RCC 7860 (cell line): ENCODE results near the gene TCEA3.
A peak's percentile ranks its signal among the peaks of the same experiment; 100 is the strongest.

Source experiments
- DNase-seq: peaks from one replicate; pipeline ENCODE4 v3.0.0-alpha.2; 2015; ENCODE audit warnings: low spot score
- FAIRE-seq: peaks from 2 replicates; lab custom pipeline; 2012; peaks lifted over from hg19 to GRCh38; lab: Jason Lieb, UNC

Gene TCEA3

DNA sequence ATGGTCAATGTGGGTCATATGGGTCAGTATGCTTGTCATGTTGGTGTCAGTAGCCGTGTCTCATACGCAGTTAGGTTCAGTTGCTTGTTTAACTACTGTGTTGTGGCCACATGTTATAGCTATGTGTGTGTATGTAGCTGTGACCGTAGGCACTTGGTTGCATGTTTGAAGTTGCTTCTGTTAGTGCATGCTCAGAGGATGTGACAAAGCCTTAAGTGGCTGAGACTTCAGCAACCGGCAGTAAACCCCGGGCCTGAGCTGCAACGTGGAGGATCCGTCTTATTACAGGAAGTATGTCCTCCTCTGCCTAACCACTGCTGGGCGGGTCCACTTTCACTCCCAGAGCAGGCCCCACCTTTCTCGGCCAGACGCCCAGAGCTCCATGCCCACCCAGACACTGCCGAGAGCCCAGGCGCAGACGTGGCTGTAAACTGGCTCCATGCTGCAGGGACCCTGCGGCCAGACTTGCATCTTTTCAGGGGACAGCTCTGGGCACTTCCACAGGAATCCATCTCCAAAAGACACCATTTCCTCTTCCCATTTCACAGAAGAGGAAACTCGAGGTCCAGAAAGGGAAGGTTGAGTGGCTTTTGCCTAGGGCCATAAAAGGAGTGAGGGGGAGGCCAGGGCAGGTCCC lies 2.2 kb downstream of the TCEA3 start:
- FAIRE-seq (no peak), DNase-seq (no peak)

- DNase-seq (no peak), FAIRE-seq (no peak)
These were observed 2.8 kb downstream of the TCEA3 start for GRCh38 chr1:23421753-23422240.

- DNase-seq (no peak), FAIRE-seq (no peak)
These were observed 3.2 kb downstream of the TCEA3 start for GRCh38 chr1:23421343-23421742.

DNA sequence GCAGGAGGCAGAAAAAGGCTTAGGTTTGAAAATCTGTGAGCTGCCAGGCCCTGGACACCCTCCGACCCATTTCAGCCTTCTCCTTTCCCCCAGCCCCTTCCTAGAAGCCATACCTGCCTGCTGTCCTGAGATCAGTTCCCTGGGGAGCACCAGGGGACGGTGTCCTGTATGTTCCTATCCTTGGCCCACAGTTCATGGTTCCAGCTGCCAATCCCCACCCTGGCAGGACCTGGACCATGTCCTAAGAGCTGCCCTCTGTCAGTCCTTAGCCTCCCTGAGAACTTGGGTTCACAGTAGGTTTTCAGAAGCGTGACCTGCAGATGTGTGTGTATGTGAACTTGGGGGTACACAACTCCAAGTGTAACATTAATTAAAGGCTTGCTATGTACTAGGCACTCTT lies 3.8 kb downstream of the TCEA3 start:
- FAIRE-seq (no peak), DNase-seq (no peak)

DNA sequence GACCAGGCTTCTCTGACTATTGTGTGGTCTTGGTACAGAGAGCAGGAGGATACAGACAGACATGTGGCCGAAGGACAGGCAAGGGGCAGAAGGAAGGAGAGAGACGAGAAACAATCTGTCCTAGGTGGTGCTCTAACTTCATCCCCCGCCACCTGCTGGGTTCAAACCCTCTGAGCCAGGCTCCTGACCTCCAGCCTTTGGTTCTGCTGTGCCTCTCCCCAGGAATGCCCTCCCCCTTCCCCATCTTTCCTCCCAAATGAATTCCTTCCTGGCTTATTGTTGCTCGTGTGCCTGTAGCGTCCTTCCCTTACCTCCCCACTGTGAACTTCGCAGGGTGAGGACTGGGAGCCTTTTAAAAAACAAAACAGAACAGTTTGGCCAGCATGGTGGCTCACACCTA lies 5.4 kb downstream of the TCEA3 start:
- no peak for FAIRE-seq
- DNase-seq: no peak

- FAIRE-seq (no peak), DNase-seq (no peak)
These were observed 7.0 kb downstream of the TCEA3 start for GRCh38 chr1:23417570-23417969.

GRCh38 chr1:23416964-23417363 lies 7.6 kb downstream of the TCEA3 start:
- FAIRE-seq (no peak), DNase-seq (no peak)

DNA sequence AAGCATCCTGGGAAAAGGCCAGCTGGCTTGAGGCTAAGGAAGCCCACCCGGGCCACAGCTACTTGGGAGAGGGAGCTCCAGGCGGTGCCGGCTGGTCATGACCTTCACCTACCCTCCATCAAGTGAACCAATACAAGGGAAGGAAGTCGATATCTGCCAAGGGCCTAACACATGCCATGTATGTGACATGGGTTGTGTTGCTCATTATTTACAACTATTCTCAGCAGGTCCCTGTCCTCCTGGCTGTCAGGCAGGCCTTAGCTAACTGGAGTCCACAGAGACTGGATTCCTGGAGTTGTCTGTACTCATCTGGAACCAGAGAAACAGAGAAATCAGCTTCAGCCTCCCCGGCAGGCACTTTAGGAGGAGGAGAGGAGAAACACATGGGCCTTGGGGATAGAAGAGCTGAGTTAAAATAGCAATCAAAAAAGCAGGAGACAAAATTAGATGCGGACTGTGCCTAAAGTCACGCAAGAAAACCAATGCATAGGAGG lies 15.7 kb downstream of the TCEA3 start:
- FAIRE-seq (no peak), DNase-seq (no peak)

- FAIRE-seq (no peak), DNase-seq (no peak)
These were observed 17.4 kb downstream of the TCEA3 start for GRCh38 chr1:23407016-23407630.

DNA sequence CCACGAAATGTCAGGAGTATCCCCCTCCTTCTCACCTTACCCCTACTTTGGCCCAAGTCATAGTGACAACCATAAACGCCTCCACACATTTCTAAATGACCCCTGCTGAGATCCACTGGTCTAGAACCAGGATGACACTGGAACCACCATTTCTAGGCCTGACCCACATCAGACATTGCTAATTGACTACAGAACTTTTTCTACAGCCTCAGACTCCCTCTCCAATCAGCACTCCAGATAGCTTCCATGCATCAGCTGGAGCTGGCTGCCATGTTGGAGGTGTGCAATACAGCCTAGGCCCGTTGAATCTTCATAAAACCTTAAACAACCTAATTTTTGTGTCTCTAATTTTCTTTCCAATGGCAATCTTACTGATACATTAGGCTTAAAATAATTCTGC lies 18.6 kb downstream of the TCEA3 start:
- FAIRE-seq (no peak), DNase-seq (no peak)

DNA sequence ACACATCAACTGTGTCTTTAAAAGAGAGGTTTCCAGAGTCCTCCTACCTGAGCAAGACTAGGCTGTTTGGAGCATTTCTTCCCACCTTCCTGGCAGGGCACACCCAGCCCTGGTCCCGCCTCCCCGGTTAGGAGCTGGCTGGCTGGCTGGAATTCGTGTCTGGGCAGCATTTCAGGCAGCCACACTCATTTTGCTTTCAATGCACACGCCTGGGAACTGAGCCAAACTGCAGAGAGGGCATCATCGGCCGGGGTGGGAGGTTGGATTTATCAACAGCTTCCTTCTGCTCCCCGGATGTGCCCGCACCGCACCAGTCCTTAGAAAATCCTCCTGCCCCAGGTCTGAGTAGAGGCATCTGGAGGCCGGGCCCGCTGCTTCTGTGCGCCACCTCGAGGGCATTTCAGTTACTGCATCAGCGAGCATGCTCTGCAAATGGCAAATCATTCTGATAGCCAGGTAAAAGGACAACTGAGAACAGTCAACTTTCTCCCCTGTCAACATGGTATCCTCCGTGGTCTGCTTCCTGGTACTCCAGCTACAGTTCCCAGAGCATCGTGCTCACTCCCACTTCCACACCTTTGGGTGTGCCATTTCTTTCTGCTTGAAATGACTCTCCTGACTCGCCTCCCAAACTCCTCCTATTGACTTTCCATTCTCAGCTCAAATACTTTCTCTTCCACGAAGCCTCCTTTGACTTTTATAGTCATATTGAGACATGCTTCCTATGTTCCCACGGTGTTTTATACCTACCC lies 20.6 kb downstream of the TCEA3 start:
- peak; percentile 96 for FAIRE-seq
- peak; percentile 99 for DNase-seq

DNA sequence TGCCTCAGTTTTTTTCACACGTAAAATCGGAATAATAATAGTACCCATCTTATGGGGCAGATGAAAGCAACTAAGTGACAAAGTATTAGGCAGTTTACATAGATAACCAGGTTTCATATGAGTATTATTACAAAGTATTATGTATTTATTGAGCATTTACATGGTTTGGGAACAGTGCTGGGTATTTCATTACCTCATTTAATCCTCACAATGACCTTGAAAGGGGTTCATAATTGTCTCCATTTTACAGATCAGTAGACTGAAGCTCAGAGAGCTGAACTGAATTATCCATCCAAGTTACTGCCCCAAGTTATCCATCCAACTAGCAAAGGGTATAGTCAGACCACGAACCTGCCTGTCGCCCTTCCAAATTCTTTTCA lies 21.2 kb downstream of the TCEA3 start:
- FAIRE-seq: no peak
- DNase-seq: no peak

- DNase-seq: peak; percentile 76
- peak; percentile 82 for FAIRE-seq
These were observed 21.6 kb downstream of the TCEA3 start for GRCh38 chr1:23403038-23403336.

DNA sequence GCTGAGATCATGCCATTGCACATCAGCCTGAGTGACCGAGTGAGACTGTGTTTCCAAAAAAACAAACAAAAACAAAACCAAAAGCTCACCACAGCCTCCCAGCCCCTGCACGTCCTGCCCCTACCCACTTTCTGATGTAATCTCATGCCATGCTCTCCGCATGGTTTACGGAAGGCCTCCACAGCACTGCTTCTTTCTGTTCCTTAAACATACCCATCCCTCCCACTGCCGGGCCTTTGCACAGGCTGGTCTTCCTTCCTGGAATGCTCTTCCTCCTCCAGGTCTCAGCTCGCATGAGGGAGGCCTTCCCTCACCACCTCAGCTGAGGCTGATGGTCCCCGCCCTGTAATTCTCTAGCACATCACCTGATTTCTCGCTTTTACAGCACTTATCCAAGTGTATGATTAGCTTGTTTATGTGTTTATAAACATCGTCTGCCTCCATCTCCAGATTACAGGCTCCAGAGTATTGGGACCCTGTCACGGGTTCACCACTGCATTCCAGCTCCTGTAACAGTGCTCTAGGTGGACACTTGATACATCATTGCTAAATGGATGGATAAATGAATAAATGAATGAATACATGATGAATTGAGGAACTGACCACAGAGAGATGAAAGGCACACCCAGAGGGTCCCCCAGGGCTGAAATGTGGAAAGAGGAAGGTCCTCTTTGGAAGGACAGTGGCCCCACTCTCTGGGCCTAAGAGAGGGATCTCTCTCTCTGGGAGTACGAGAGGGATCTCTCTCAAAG lies 22.1 kb downstream of the TCEA3 start:
- DNase-seq: no peak
- FAIRE-seq: no peak

- DNase-seq (no peak), FAIRE-seq (no peak)
These were observed 23.2 kb downstream of the TCEA3 start for GRCh38 chr1:23401313-23401712.

DNA sequence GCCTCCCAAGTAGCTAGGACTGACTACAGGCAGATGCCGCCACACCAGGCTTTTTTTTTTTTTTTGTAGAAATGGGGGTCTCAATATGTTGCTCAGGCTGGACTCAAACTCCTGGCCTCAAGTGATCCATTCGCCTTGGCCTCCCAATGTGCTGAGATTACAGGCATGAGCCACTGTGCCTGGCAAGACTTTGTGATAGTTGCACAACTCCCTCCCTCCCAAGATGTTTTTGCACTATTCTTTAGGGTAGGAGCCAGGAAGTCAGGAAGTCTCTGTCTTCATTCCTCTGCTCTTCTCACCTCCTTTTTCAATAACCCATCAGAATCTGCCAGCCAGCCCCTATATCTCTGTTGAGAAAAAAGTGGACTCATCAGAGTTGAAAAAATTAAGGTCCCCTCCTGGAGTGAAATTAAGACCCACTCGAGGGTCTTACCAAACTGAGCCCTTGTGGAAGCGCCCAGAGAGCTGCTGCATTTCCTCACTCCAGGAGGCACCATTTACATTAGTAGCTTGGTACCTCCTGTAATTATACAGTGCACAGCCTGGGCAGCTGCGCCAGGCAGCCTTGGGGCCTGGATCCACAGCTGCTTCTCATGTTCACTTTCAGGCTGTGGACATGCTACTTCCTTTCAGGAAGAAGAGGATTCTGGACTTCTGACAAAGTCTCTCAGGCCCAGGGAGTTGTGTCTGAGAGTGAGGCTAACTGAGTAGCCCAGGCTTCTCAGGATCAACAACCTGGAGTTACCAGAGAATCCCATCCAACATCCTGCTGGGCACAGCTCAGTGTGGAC lies 24.0 kb downstream of the TCEA3 start:
- DNase-seq (no peak), FAIRE-seq (no peak)

- FAIRE-seq (no peak), DNase-seq (no peak)
These were observed 25.3 kb downstream of the TCEA3 start for GRCh38 chr1:23399229-23399628.

DNA sequence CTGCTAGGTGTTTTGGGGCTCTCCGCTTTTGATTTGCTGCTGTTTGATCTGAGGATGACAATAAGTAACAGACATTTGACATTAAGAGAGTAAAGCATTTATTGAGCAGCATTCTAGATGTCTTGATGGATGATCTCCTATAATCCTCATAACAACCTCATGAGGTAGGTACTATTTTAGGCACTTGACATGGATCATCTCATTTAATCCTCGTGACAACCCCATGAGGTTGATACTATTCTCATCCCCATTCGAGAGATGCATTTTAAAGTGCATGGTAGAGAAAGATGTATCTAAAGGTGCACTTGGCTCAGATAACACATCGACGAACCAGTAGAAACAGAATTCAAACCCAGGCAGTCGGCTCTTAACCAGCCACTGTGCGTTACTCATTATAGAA lies 26.6 kb downstream of the TCEA3 start:
- FAIRE-seq: no peak
- no peak for DNase-seq

DNA sequence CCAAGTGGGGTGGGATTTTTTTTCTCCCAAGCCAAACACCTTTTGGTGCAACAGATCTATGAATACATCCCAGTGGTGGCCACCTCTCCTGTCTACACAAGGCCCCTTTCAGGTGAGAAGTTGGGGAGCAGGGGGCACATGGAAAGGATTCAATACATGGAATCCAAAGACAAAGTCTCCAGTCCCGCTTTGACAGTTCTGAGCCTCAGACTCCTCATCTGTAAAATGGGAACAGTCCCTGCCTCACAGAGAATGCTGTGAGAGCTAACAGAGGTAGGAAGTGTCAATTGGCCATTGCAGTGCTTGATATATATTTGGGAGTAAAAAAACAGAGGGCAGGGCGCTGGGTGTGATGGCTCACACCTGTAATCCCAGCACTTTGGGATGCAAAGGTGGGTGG lies 28.2 kb downstream of the TCEA3 start:
- no peak for DNase-seq
- no peak for FAIRE-seq

GRCh38 chr1:23395849-23396248 lies 28.7 kb downstream of the TCEA3 start:
- FAIRE-seq: no peak
- no peak for DNase-seq
